Ecto neural progenitor cell (in vitro differentiated cells): Measurements from ENCODE around the gene HOXC9.

ENCODE experiments used
- DNase-seq: peaks from one replicate; pipeline ENCODE4 v3.0.0-alpha.2; 2018; ENCODE audit warnings: low spot score

The HOXC9 gene

DNA sequence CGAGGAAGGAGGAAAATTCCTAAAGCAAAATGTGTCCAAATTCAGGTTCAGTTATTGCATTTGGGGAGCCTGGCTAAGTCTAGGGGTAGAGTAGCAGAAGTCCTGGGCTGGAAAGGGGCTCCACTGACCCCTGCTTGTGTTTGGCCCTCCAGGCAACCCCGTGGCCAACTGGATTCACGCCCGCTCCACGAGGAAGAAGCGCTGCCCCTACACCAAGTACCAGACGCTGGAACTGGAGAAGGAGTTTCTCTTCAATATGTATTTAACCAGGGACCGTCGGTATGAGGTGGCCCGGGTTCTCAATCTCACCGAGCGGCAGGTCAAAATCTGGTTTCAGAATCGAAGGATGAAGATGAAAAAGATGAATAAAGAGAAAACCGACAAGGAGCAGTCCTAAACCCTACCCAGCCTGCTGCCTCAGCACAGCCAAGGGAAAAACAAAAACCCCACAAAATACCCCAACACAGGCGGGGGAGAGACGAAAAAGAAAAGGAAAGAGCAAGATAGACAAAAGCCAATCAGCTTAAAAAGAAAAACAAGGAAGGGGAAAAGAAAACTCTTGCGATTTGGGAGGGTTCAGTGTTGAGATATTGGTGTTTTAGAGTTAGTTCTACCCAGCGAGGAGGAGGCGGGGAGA is 2.4 kb downstream of the HOXC9 start:
- no peak for DNase-seq

GRCh38 chr12:54002915-54003389 is 3.0 kb downstream of the HOXC9 start:
- DNase-seq: no peak

GRCh38 chr12:54003625-54004024 is 3.7 kb downstream of the HOXC9 start:
- DNase-seq: no peak

DNA sequence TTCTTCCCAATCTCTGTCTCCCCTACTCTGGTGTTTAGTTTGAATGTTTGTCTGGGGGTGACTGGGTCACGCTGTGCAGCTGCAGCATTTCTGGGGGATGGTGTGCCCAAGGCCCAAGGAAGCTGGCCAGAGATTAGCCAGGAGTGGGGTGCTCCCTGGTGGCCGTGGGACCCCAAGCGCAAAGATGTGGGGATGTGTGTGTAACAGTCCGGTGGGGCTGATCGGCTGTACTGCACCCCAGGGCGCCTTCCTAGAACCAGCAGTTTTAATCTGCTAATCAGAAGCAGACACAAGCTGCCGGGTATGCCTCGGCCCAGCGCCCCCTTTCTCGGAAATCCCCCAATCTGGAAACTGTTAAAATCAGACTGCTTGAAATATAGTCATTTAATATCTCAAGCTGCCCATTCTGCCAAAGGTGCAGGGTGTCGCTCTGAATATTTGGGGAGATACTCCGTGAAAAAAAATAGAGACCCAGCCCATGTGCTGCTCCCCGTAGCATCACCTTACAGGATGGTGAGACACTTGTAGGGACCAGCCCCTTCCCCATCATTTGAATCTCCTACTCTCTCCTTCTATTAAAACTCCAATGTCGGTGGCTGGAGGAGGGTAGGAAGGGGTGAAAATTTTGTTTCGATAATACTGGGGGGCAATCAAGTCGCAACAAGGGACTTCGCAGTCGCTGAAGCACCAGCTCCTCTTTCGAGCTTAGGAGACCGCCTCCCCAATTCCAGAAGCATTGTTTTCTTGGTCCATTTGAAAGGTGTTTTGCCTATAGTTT is 4.3 kb downstream of the HOXC9 start:
- no peak for DNase-seq

GRCh38 chr12:54004841-54005530 is 5.0 kb downstream of the HOXC9 start:
- no peak for DNase-seq

- DNase-seq: no peak
Measured at GRCh38 chr12:54005531-54005852, 5.5 kb downstream of the HOXC9 start.

- DNase-seq: peak; percentile 98
Measured at GRCh38 chr12:54005853-54006558, 6.0 kb downstream of the HOXC9 start.

DNA sequence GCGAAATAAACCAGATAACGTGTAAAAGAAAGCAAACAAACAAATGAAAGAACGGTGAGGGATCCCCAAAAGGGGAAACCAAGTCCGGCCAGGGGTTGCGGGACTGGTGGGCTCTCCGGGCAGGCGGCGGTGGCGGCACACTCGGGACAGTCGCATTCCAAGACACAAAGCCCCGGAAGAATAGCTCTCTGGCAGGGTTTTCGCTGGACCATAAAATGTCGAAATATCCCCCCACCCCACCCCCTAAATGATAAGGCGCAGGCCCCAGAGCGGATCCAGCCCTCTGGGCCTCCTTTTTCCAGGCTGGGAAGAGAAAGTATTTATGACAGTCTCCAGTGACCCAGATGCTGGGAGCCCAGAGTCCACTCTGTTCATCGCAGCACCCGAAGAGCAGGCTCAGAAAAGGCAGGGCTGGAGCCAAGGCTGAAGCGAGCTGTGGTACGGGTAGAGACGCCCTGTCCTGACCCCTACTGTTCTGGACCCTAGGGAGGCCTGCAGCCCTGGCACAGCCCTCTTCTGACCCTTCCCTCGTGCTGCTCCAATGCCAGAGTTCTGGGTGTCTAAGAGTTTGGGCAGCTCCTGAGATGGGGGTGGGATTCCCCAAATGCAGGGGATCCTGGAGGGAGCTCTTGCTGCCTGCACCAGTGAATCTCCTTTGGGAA is 6.7 kb downstream of the HOXC9 start:
- no peak for DNase-seq

- no peak for DNase-seq
Measured at GRCh38 chr12:54007538-54008259, 7.7 kb downstream of the HOXC9 start.

GRCh38 chr12:54008260-54008552 is 8.2 kb downstream of the HOXC9 start:
- no peak for DNase-seq

DNA sequence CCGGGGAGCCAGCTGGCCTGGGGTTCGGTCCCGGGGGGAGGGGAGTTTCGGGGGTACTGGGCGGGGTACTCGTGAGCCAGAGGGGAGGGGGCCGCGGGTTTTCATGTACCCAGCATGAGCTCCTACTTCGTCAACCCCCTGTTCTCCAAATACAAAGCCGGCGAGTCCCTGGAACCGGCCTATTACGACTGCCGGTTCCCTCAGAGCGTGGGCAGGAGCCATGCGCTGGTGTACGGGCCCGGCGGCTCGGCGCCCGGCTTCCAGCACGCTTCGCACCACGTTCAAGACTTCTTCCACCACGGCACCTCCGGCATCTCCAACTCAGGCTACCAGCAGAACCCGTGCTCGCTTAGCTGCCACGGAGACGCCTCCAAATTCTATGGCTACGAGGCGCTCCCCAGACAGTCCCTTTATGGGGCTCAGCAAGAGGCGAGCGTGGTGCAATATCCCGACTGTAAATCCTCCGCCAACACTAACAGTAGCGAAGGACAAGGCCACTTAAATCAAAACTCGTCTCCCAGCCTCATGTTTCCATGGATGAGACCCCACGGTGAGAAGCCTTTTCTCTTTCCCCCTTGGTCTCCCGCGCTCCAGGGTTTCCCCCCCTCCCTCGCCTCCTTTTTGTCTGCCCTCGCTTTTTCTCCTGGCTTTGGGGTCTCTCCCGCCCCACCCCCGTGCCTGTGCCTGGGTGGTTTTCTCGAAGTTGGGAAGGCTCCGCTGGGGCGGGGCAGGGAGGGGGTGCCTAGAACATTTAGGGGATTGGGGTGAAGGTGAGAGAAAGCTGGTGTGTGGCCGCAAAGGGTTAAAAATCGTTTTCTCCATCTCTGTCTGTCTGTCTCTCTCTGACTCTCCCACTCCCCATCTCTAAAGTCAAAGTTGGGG is 9.5 kb downstream of the HOXC9 start:
- DNase-seq: no peak

DNA sequence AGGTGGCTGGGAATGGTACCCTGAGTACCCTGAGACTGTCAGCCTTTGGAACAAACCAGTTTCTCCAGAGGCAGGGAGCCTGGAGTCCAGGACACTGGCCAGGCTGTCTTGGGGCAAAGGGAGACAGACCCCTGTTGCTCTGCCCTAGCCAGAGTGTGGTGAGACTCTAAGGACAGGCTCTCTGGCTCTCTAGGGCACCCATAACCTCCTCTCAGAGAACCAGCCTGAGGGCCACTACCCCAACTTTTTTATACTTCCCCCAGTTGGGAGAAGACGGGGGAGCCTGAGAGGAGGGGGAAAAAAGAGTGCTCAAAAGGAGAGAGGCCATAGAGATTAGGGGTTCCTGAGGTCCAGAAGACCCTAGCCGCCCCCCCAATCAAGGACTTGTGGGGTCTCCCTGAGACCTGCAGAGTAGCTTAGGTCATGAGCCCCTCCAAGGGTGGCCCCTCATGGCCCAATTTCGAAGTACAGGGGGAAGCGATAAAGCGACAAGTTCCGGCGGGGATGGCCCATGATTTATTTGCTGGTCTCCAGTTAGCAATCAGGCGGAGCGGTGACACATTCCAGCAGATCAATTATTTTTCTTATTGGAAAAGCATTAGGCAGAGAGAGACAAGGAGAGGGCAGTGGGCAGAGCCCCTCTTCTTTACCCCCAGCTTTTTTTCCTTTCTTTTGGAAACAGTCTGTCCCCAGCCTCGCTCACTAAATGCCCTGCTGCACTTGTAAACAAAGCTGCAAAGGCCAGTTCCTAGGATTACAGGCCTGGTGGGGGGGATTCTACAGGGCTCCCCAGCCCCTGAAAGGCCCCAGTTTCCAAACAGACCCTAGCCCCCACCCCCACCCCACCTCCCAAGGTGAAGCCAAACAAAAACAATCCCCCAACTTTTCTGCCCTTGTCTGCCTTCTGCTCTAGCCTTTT is 10.4 kb downstream of the HOXC9 start:
- no peak for DNase-seq

- DNase-seq: no peak
Measured at GRCh38 chr12:54010972-54011664, 11.2 kb downstream of the HOXC9 start.

DNA sequence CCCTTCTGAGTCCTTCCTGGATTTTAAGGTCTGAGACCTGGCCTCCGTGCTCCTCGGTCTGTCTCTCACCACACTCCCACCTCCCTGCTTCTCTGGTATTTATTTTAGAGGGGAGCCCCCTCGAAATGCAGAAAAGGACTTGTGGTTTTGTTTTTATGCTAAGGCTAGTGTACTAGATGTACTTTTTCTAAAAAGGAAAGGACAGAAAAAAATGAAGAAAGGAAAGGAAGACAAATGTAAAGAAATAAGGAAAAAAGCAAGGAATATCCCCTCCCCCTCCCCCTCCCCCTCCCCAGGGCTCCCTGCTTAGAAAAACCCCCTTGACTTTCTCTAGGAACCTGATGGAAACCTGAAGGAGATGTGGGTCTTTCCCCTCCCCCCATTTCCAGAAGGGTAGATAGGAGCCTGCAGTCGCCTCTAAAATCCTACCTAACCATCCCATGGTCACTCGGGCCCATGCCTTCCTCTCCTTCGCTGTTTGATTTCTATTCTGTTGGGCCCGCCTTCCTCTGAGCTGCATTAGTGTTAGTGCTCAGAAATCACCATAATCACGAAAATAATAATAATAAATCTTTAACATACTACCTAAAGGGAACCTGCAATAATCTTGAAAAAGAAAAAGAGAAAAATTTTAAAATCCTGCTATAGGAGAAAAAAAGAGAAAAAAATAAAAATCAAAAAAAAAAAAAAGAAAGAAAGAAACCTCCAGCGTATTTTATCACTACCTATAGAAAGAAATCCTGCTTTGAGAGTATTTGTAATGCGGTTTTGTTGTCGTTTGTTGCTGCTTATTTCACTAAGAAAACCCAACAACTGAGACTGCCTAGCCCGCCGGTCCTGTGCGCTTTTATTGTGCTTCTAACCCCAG is 11.9 kb downstream of the HOXC9 start:
- DNase-seq: no peak

GRCh38 chr12:54012631-54013409 is 12.9 kb downstream of the HOXC9 start:
- no peak for DNase-seq

- DNase-seq: no peak
Measured at GRCh38 chr12:54014377-54015017, 14.5 kb downstream of the HOXC9 start.
